K562 (cell line): ENCODE results near the gene PKD1. TPM values are rescaled to one million over a fixed set of nuclear protein-coding genes. Genes with fewer than 3 reads are reported as not detected.
A peak's percentile ranks its signal among the peaks of the same experiment; 100 is the strongest.
"Not testable (repeated sequence)": the region's sequence is repeated elsewhere in the genome, so short reads cannot be mapped to it uniquely, and the experiment has no call there.

Source experiments
- ATAC-seq: fragments of 200-7000 bp; cut with Tn5 transposase; 3 replicates; pipeline ENCODE4 v1.9.1; 2020; ENCODE audit warnings: moderate library complexity
- BruUV-seq: library from RNA; stranded (reverse); fragments of 400-500 nt; replicated peaks from 2 replicates; lab custom pipeline; 2021; lab: Mats Ljungman, UMichigan
- CTCF ChIA-PET: fragments of 300-600 bp; formaldehyde crosslinking; extraction: SDS; loops from one replicate; lab custom pipeline; 2021; ENCODE audit warnings: low intra/inter-chr PET ratio; lab: Yijun Ruan, JAX
- POLR2A ChIA-PET: fragments of 300-600, 350-650 bp; sonication (Branson Sonifier 250); formaldehyde crosslinking; extraction: SDS; loops from one replicate; lab custom pipeline; 2021; ENCODE audit warnings: antibody characterized with exemption, inconsistent platforms; lab: Yijun Ruan, JAX
- DNase-seq, 4 experiments: peaks; one replicate each; pipeline versions ENCODE4 v3.0.0 to v3.0.0-alpha.2; 2011 to 2018; ENCODE audit warnings: low spot score in 3 of 4, mixed read lengths in 3 of 4; ENCODE audit errors: extremely low read depth in 1 of 4
- FAIRE-seq: peaks from 2 replicates; lab custom pipeline; 2011; peaks lifted over from hg19 to GRCh38; lab: Jason Lieb, UNC
- H2AFZ ChIP-seq: 2 replicates; pipeline ENCODE4 v1.6.0; 2011; ENCODE audit warnings: low read depth, low read length, control low read depth, inconsistent platforms
- H3K27ac ChIP-seq: fragments of 200-600 bp; 3 replicates; pipeline ENCODE4 v1.8.0; 2011; ENCODE audit warnings: low read depth, mild to moderate bottlenecking, control low read depth, inconsistent platforms, low read length, moderate library complexity, mixed read lengths; ENCODE audit errors: extremely low read depth
- H3K27me3 ChIP-seq, 2 experiments: fragments of 300-600 bp in 1 of 2; 2 replicates in 1 of 2; 3 replicates in 1 of 2; pipeline versions ENCODE4 v1.6.0 to v1.8.0; 2011; ENCODE audit warnings: inconsistent platforms in 2 of 2, low read length in 2 of 2, mild to moderate bottlenecking in 1 of 2, mixed read lengths in 1 of 2, moderate library complexity in 1 of 2; ENCODE audit not compliant: control insufficient read depth in 2 of 2, insufficient read depth in 2 of 2
- H3K36me3 ChIP-seq: fragments of 300-600 bp; 3 replicates; pipeline ENCODE4 v1.8.0; 2011; ENCODE audit warnings: mild to moderate bottlenecking, low read length, inconsistent platforms; ENCODE audit not compliant: control insufficient read depth, insufficient read depth
- H3K4me1 ChIP-seq, 2 experiments: fragments of 200-600 bp in 1 of 2; replicated peaks in 1 of 2; 2 replicates in 1 of 2; 3 replicates in 1 of 2; pipeline versions ENCODE4 v1.5.1 to v1.8.0; 2011; ENCODE audit warnings: inconsistent platforms in 2 of 2, low read length in 2 of 2, mild to moderate bottlenecking in 1 of 2, mixed read lengths in 1 of 2, moderate library complexity in 1 of 2; ENCODE audit not compliant: control insufficient read depth in 2 of 2, insufficient read depth in 2 of 2
- H3K4me2 ChIP-seq: 2 replicates; pipeline ENCODE4 v1.6.1; 2011; ENCODE audit warnings: low read length, control low read depth, inconsistent platforms, mixed read lengths; ENCODE audit not compliant: insufficient read depth
- H3K4me3 ChIP-seq: fragments of 200-600 bp; sonication (generic), shearing (Covaris generic); 2 replicates; pipeline ENCODE4 v1.5.1; 2016; ENCODE audit warnings: control low read depth, inconsistent platforms
- H3K79me2 ChIP-seq: fragments of 200-600 bp; 3 replicates; pipeline ENCODE4 v1.8.0; 2011; ENCODE audit warnings: low read length, inconsistent platforms; ENCODE audit not compliant: control insufficient read depth, insufficient read depth
- H3K9ac ChIP-seq, 2 experiments: 2 replicates each; pipeline versions ENCODE4 v1.6.0 to v1.6.1; 2011; ENCODE audit warnings: low read depth in 2 of 2, low read length in 2 of 2, control low read depth in 1 of 2, inconsistent platforms in 1 of 2, mild to moderate bottlenecking in 1 of 2, mixed read lengths in 1 of 2; ENCODE audit not compliant: insufficient read depth in 1 of 2
- H3K9me1 ChIP-seq: one replicate; pipeline ENCODE4 v1.6.0; 2011; ENCODE audit warnings: inconsistent platforms, mild to moderate bottlenecking, low read length, moderate library complexity; ENCODE audit not compliant: control insufficient read depth, insufficient read depth
- H3K9me3 ChIP-seq: replicated peaks from 2 replicates; pipeline ENCODE4 v1.5.1; 2011; ENCODE audit warnings: low read depth, low read length, inconsistent platforms; ENCODE audit not compliant: control insufficient read depth, insufficient read depth
- H4K20me1 ChIP-seq: replicated peaks from 2 replicates; pipeline ENCODE4 v1.6.1; 2011; ENCODE audit warnings: low read length, inconsistent platforms, mixed read lengths; ENCODE audit not compliant: control insufficient read depth, insufficient read depth
- POLR2G ChIP-seq: fragments of 200-400 bp; formaldehyde crosslinking; IDR thresholded peaks from 2 replicates; pipeline ENCODE4 v1.6.1; 2017; ENCODE audit warnings: low read depth, mild to moderate bottlenecking, antibody characterized with exemption, low read length, moderate library complexity
- ZBTB33 ChIP-seq: sonication (generic); formaldehyde crosslinking; IDR thresholded peaks from 2 replicates; pipeline ENCODE4 v1.8.1; 2023; ENCODE audit warnings: mild to moderate bottlenecking, missing genetic modification reagents
- WGBS: fragments of 100-300 bp; shearing (Covaris generic); methylation state at CpG from one replicate; pipeline ENCODE4 v1.1.6; 2016; ENCODE audit warnings: low coverage, mixed read lengths; ENCODE audit not compliant: insufficient coverage; ENCODE audit errors: missing lambda C conversion rate; 5-methylcytosine and 5-hydroxymethylcytosine counted together
- in situ Hi-C: fragments of 300-500 bp; cut with MboI; formaldehyde crosslinking; loops from 4 replicates; pipeline ENCODE4 v1.15.0; 2018; ENCODE audit warnings: inconsistent platforms, mixed read lengths
- intact Hi-C: fragments of 100-400 bp; cut with micrococcal nuclease; formaldehyde crosslinking; loops from 2 replicates; pipeline ENCODE4 v1.14.2; 2022
- polyA plus RNA-seq, 8 experiments: library from polyadenylated mRNA; depleted of rRNA in 4 of 8; stranded (reverse) in 5 of 8; unstranded in 3 of 8; fragments of >200 nt; fragmentation: Nextera tagmentation in 2 of 8; fragmentation: Illumina TruSeq in 1 of 8; extraction: Ambion mirVana in 2 of 8; extraction: Trizol in 1 of 8; gene quantifications; 2 replicates each; pipeline versions ENCODE4 v1.2.1 to v1.2.3, GENCODE V29; 2011 to 2014; ENCODE audit warnings: inconsistent platforms in 1 of 8, missing spikeins in 1 of 8
- total RNA-seq, 7 experiments: library from RNA; depleted of rRNA in 6 of 7; stranded (reverse); fragments of >200 nt in 6 of 7; fragmentation: Illumina TruSeq in 2 of 7; extraction: Trizol in 2 of 7; gene quantifications; 2 replicates each; pipeline versions ENCODE4 v1.2.1 to v1.2.3, GENCODE V29; 2011 to 2021; ENCODE audit warnings: low replicate concordance in 1 of 7

PKD1 gene
- total and polyA plus RNA-seq, 9 of the 15 experiments (the other 6 are each of a cell fraction or from before 2014, with no cell fraction given) = 0.23 to 93.5 (median 12.6) TPM

DNA sequence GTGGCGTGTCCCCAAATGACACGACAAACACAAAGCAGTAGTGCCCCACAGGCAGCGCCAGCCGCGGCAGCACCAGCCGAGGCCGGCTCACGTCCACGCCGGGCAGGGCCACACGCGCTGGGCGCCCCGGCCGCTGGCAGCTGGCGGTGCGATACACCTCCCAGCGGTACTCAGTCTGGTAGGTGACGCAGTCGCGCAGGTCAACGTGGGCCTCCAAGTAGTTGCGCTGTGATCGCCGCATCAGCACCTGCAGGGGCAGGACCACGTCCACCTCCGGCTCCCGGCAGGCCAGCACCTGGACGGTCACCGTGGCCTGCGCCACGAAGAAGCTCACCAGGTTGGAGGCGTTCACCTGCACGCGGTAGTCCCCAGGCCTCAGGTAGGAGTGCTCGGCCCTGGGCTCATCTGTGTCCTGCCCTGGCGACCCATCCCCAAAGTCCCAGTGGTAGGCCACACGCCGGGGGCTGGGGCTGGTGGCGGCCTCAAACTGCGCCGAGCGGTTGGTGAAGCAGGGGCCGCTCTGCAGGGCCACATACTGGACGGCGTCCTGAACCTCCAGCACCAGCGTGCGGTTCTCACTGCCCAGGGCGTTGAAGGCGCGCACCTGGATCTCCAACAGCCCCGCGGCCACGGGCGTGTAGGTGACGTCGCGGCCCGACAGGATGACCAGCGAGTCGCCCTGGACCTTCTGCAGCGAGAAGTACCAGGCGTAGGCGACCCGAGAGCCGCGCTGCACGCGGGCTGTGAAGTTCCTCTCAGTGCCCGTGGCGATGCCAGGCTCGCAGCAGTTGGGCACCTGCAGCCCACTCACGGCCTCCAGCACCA, 27.0 kb downstream of the PKD1 start:
- H3K4me3 ChIP-seq, H3K9ac ChIP-seq, H3K27me3 ChIP-seq, ATAC-seq, H3K4me1 ChIP-seq, H3K27ac ChIP-seq, H2AFZ ChIP-seq, H3K9me1 ChIP-seq, POLR2A ChIA-PET, H3K79me2 ChIP-seq, H4K20me1 ChIP-seq, FAIRE-seq, BruUV-seq, DNase-seq, CTCF ChIA-PET, intact Hi-C loops, H3K9me3 ChIP-seq, H3K4me2 ChIP-seq, in situ Hi-C loops: not testable (repeated sequence)
- H3K36me3 ChIP-seq = peaks cover 23% of the 10 kb centered on the region; the same call in 1 of the 3 replicates
- 97% methylated on average over 11 of the region's 73 CpGs for WGBS
- TF ChIP-seq ZBTB33 (CRISPR knock-in tag) (peak; percentile 50), POLR2G (peak; percentile 34; the same call in 1 of the 2 replicates)
